H9 (cell line): ENCODE results near the gene ZNF414. TPM values are rescaled to one million over a fixed set of nuclear protein-coding genes. Genes with fewer than 3 reads are reported as not detected.

Source experiments
- DNase-seq: peaks from one replicate; pipeline ENCODE4 v3.0.0-alpha.2; 2017
- H2AFZ ChIP-seq: one replicate; pipeline ENCODE4 v1.6.1; 2013; ENCODE audit warnings: mild to moderate bottlenecking, low read length, control low read depth, moderate library complexity
- H2AK5ac ChIP-seq: 2 replicates; pipeline ENCODE4 v1.6.1; 2013; ENCODE audit warnings: low read length, control low read depth, mixed read lengths; ENCODE audit not compliant: insufficient read length
- H2BK120ac ChIP-seq: one replicate; pipeline ENCODE4 v1.6.1; 2013; ENCODE audit warnings: low read depth, mild to moderate bottlenecking, low read length, control low read depth, inconsistent platforms; ENCODE audit not compliant: poor library complexity, severe bottlenecking
- H2BK12ac ChIP-seq: 2 replicates; pipeline ENCODE4 v1.6.1; 2013; ENCODE audit warnings: low read length, control low read depth, mixed read lengths, low read depth; ENCODE audit not compliant: insufficient read length
- H2BK15ac ChIP-seq: 2 replicates; pipeline ENCODE4 v1.6.1; 2013; ENCODE audit warnings: low read depth, low read length, control low read depth
- H2BK20ac ChIP-seq: one replicate; pipeline ENCODE4 v1.6.1; 2013; ENCODE audit warnings: low read depth, mild to moderate bottlenecking, low read length, control low read depth, inconsistent platforms; ENCODE audit not compliant: poor library complexity, severe bottlenecking
- H2BK5ac ChIP-seq: 2 replicates; pipeline ENCODE4 v1.6.1; 2013; ENCODE audit warnings: low read length, control low read depth, mixed read lengths; ENCODE audit not compliant: insufficient read length
- H3K14ac ChIP-seq: 2 replicates; pipeline ENCODE4 v1.6.1; 2013; ENCODE audit warnings: low read length, control low read depth; ENCODE audit not compliant: insufficient read depth
- H3K18ac ChIP-seq: 2 replicates; pipeline ENCODE4 v1.6.1; 2013; ENCODE audit warnings: low read depth, mild to moderate bottlenecking, mixed read lengths, low read length, control low read depth; ENCODE audit not compliant: insufficient read length
- H3K23ac ChIP-seq: 2 replicates; pipeline ENCODE4 v1.6.1; 2013; ENCODE audit warnings: low read length, control low read depth, mixed read lengths, low read depth; ENCODE audit not compliant: insufficient read length
- H3K23me2 ChIP-seq: 2 replicates; pipeline ENCODE4 v1.6.1; 2013; ENCODE audit warnings: low read depth, mild to moderate bottlenecking, mixed read lengths, low read length, control low read depth; ENCODE audit not compliant: insufficient read length, poor library complexity, severe bottlenecking
- H3K27ac ChIP-seq: 2 replicates; pipeline ENCODE4 v1.5.1; 2013; ENCODE audit warnings: low read length, control low read depth, mixed read lengths, low read depth; ENCODE audit not compliant: insufficient read length
- H3K27me3 ChIP-seq: 2 replicates; pipeline ENCODE4 v1.6.1; 2013; ENCODE audit warnings: low read length, control low read depth, inconsistent platforms; ENCODE audit not compliant: insufficient read depth
- H3K4ac ChIP-seq: 2 replicates; pipeline ENCODE4 v1.6.1; 2013; ENCODE audit warnings: low read depth, mild to moderate bottlenecking, control low read depth, inconsistent platforms, low read length, moderate library complexity
- H3K4me1 ChIP-seq: 2 replicates; pipeline ENCODE4 v1.6.1; 2013; ENCODE audit warnings: low read length, control low read depth, inconsistent platforms; ENCODE audit not compliant: insufficient read depth
- H3K4me2 ChIP-seq: 2 replicates; pipeline ENCODE4 v1.6.1; 2013; ENCODE audit warnings: low read length, control low read depth, mixed read lengths; ENCODE audit not compliant: insufficient read length, insufficient read depth
- H3K56ac ChIP-seq: 2 replicates; pipeline ENCODE4 v1.6.1; 2013; ENCODE audit warnings: low read depth, mild to moderate bottlenecking, mixed read lengths, low read length, control low read depth; ENCODE audit not compliant: insufficient read length
- H3K79me1 ChIP-seq: 2 replicates; pipeline ENCODE4 v1.6.1; 2013; ENCODE audit warnings: low read depth, mild to moderate bottlenecking, moderate library complexity, low read length, control low read depth, inconsistent platforms; ENCODE audit not compliant: insufficient read depth, poor library complexity, severe bottlenecking
- H3K79me2 ChIP-seq: 2 replicates; pipeline ENCODE4 v1.6.1; 2013; ENCODE audit warnings: low read length, control low read depth, inconsistent platforms; ENCODE audit not compliant: insufficient read depth
- H3K9ac ChIP-seq: 2 replicates; pipeline ENCODE4 v1.6.1; 2013; ENCODE audit warnings: low read length, control low read depth, mixed read lengths; ENCODE audit not compliant: insufficient read length; ENCODE audit errors: extremely low read depth
- H3K9me3 ChIP-seq: one replicate; pipeline ENCODE4 v1.6.1; 2013; ENCODE audit warnings: low read depth, low read length, inconsistent platforms; ENCODE audit not compliant: control insufficient read depth
- H3T11ph ChIP-seq: one replicate; pipeline ENCODE4 v1.6.1; 2013; ENCODE audit warnings: mild to moderate bottlenecking, low read length, control low read depth, inconsistent platforms
- H4K20me1 ChIP-seq: one replicate; pipeline ENCODE4 v1.6.1; 2013; ENCODE audit not compliant: control insufficient read depth, insufficient read length, insufficient read depth
- H4K5ac ChIP-seq: 2 replicates; pipeline ENCODE4 v1.6.1; 2013; ENCODE audit warnings: low read depth, mild to moderate bottlenecking, mixed read lengths, low read length, control low read depth; ENCODE audit not compliant: insufficient read length
- H4K8ac ChIP-seq: replicated peaks from 2 replicates; pipeline ENCODE4 v1.6.1; 2013; ENCODE audit warnings: low read length, control low read depth, mixed read lengths, low read depth; ENCODE audit not compliant: insufficient read length
- H4K91ac ChIP-seq: 2 replicates; pipeline ENCODE4 v1.6.1; 2013; ENCODE audit warnings: low read depth, mild to moderate bottlenecking, moderate library complexity, mixed read lengths, low read length, control low read depth; ENCODE audit not compliant: insufficient read length
- H3K27ac Mint-ChIP-seq, 3 experiments: 2 replicates in 2 of 3; 3 replicates in 1 of 3; pipeline ENCODE4 v1.8.0; 2020 to 2021; ENCODE audit warnings: mixed read lengths in 3 of 3, mild to moderate bottlenecking in 1 of 3, moderate library complexity in 1 of 3
- H3K27me3 Mint-ChIP-seq: 2 replicates; pipeline ENCODE4 v1.8.0; 2021; ENCODE audit warnings: low read depth, mild to moderate bottlenecking, moderate library complexity, mixed read lengths
- H3K36me3 Mint-ChIP-seq, 3 experiments: 2 replicates in 2 of 3; 3 replicates in 1 of 3; pipeline ENCODE4 v1.8.0; 2020 to 2021; ENCODE audit warnings: low read depth in 3 of 3, mixed read lengths in 3 of 3; ENCODE audit not compliant: insufficient read depth in 1 of 3
- H3K4me1 Mint-ChIP-seq, 2 experiments: 2 replicates each; pipeline ENCODE4 v1.8.0; 2020; ENCODE audit warnings: mixed read lengths in 2 of 2
- H3K4me3 Mint-ChIP-seq, 2 experiments: 2 replicates in 1 of 2; 3 replicates in 1 of 2; pipeline ENCODE4 v1.8.0; 2020 to 2021; ENCODE audit warnings: mild to moderate bottlenecking in 2 of 2, mixed read lengths in 2 of 2, moderate library complexity in 1 of 2
- H3K9me3 Mint-ChIP-seq, 2 experiments: 2 replicates in 1 of 2; 3 replicates in 1 of 2; pipeline ENCODE4 v1.8.0; 2020; ENCODE audit warnings: mild to moderate bottlenecking in 2 of 2, mixed read lengths in 2 of 2, moderate library complexity in 1 of 2
- CTCF ChIP-seq: fragments of 200-600 bp; sonication (generic); conservative IDR thresholded peaks from 3 replicates; pipeline ENCODE4 v1.8.0; 2021; ENCODE audit warnings: antibody characterized with exemption, mild to moderate bottlenecking
- WGBS: extraction: QIAGEN DNeasy Blood & Tissue Kit; methylation state at CpG from one replicate; pipeline ENCODE4 v1.1.7; 2013; ENCODE audit warnings: missing lambda C conversion rate, low lambda C conversion rate, mixed read lengths; ENCODE audit not compliant: insufficient read length; ENCODE audit errors: extremely low coverage; 5-methylcytosine and 5-hydroxymethylcytosine counted together
- total RNA-seq: library from RNA; stranded (reverse); gene quantifications from 2 replicates; pipeline ENCODE4 v1.2.1, GENCODE V29; 2021

The ZNF414 gene
- total RNA-seq, 1 experiment from 2014 or later, result 29.3 TPM

GRCh38 chr19:8481616-8482015 is 32.4 kb downstream of the ZNF414 start:
- H3K27me3 ChIP-seq, result no peaks in the 10 kb centered on the region
- no peak for TF ChIP-seq CTCF
- no peak overlapping the region for H2BK12ac ChIP-seq
- H3K4ac ChIP-seq, result no peak overlapping the region
- no peak overlapping the region for H2BK120ac ChIP-seq
- H3K4me1 ChIP-seq, result no peaks in the 10 kb centered on the region
- no peak overlapping the region for H3K27ac ChIP-seq
- no peak overlapping the region for H3K9ac ChIP-seq
- Mint-ChIP-seq H3K27me3 (no peaks in the 10 kb centered on the region; the same call in 1 of the 2 replicates), H3K9me3 (no peaks in the 10 kb centered on the region), H3K27ac (peak overlapping the region in 2 of 3 experiments; percentile 80 to 88; a peak in 4 of 7 replicates), H3K4me1 (peaks cover 6% of the 10 kb centered on the region in 2 experiments; a peak in 1 of 4 replicates), H3K36me3 (peaks cover 41 to 87% (median 85%) of the 10 kb centered on the region in 3 experiments; a peak in 6 of 7 replicates), H3K4me3 (no peak overlapping the region)
- no peak overlapping the region for H3K56ac ChIP-seq
- H2BK20ac ChIP-seq, result no peak overlapping the region
- no peak overlapping the region for H4K8ac ChIP-seq
- no peak overlapping the region for H3K4me2 ChIP-seq
- no peak overlapping the region for H3K18ac ChIP-seq
- peaks cover 25% of the 10 kb centered on the region; the same call in 1 of the 2 replicates for H3K79me2 ChIP-seq
- no peak overlapping the region for H2BK5ac ChIP-seq
- no peaks in the 10 kb centered on the region for H3K79me1 ChIP-seq
- H3K14ac ChIP-seq, result no peak overlapping the region
- no peak overlapping the region for H3T11ph ChIP-seq
- H4K20me1 ChIP-seq, result peaks cover 2% of the 10 kb centered on the region
- H2BK15ac ChIP-seq, result no peak overlapping the region
- no peak overlapping the region for H2AK5ac ChIP-seq
- WGBS, result no CpG with 5 or more reads among the region's 6 CpGs
- H3K23me2 ChIP-seq, result no peaks in the 10 kb centered on the region
- H2AFZ ChIP-seq, result no peak overlapping the region
- no peak overlapping the region for H4K91ac ChIP-seq
- H3K9me3 ChIP-seq, result no peaks in the 10 kb centered on the region
- no peak for DNase-seq
- no peak overlapping the region for H3K23ac ChIP-seq
- no peak overlapping the region for H4K5ac ChIP-seq
